CD8-positive, alpha-beta memory T cell (primary cell): ENCODE data around the gene OLFML3. TPM values are rescaled to one million over a fixed set of nuclear protein-coding genes. Genes with fewer than 3 reads are reported as not detected.

ENCODE experiments used
- CTCF ChIA-PET: fragments of 350-600 bp; sonication (Branson Sonifier 250); formaldehyde crosslinking; loops from one replicate; lab custom pipeline; 2021; ENCODE audit warnings: antibody characterized with exemption; lab: Charles Lee
- POLR2A ChIA-PET: fragments of 350-600 bp; sonication (Branson Sonifier 250); formaldehyde crosslinking; loops from one replicate; lab custom pipeline; 2021; ENCODE audit warnings: antibody characterized with exemption; lab: Charles Lee
- DNase-seq, 5 donors: peaks; one replicate each; pipeline versions ENCODE4 v3.0.0 to v3.0.0-alpha.2; 2020 to 2022; ENCODE audit warnings: mixed read lengths in 1 of 5
- H3K27ac ChIP-seq: one replicate; pipeline ENCODE4 v1.7.0; 2013; ENCODE audit warnings: low read depth, mild to moderate bottlenecking, low read length, moderate library complexity
- H3K27me3 ChIP-seq: 2 replicates; pipeline ENCODE4 v1.7.0; 2013; ENCODE audit warnings: low read length, mild to moderate bottlenecking; ENCODE audit not compliant: insufficient read depth, poor library complexity, severe bottlenecking
- H3K36me3 ChIP-seq: 2 replicates; pipeline ENCODE4 v1.7.0; 2013; ENCODE audit warnings: mild to moderate bottlenecking, low read length, moderate library complexity; ENCODE audit not compliant: insufficient read depth
- H3K4me1 ChIP-seq: 2 replicates; pipeline ENCODE4 v1.7.0; 2013; ENCODE audit warnings: mild to moderate bottlenecking, low read length, moderate library complexity; ENCODE audit not compliant: insufficient read depth
- H3K4me3 ChIP-seq: 2 replicates; pipeline ENCODE4 v1.7.0; 2013; ENCODE audit warnings: mild to moderate bottlenecking, low read length
- H3K9me3 ChIP-seq: 2 replicates; pipeline ENCODE4 v1.7.0; 2013; ENCODE audit warnings: mild to moderate bottlenecking, low read length
- H3K27ac Mint-ChIP-seq, 8 donors: one replicate each; pipeline ENCODE4 v1.8.0; 2020 to 2021; ENCODE audit warnings: mixed read lengths in 8 of 8, mild to moderate bottlenecking in 6 of 8, inconsistent platforms in 3 of 8, moderate library complexity in 3 of 8
- H3K27me3 Mint-ChIP-seq, 2 donors: one replicate each; pipeline ENCODE4 v1.8.0; 2020 to 2021; ENCODE audit warnings: mixed read lengths in 2 of 2, mild to moderate bottlenecking in 1 of 2, moderate library complexity in 1 of 2
- H3K36me3 Mint-ChIP-seq, 3 donors: one replicate each; pipeline ENCODE4 v1.8.0; 2020 to 2021; ENCODE audit warnings: mixed read lengths in 3 of 3, inconsistent platforms in 1 of 3, mild to moderate bottlenecking in 1 of 3
- H3K4me1 Mint-ChIP-seq, 3 donors: one replicate each; pipeline ENCODE4 v1.8.0; 2020 to 2021; ENCODE audit warnings: mixed read lengths in 3 of 3, inconsistent platforms in 1 of 3, mild to moderate bottlenecking in 1 of 3
- H3K4me3 Mint-ChIP-seq, 7 donors: one replicate each; pipeline ENCODE4 v1.8.0; 2020 to 2021; ENCODE audit warnings: mixed read lengths in 7 of 7, mild to moderate bottlenecking in 6 of 7, moderate library complexity in 4 of 7, inconsistent platforms in 2 of 7
- H3K9me3 Mint-ChIP-seq, 5 donors: one replicate each; pipeline ENCODE4 v1.8.0; 2020 to 2022; ENCODE audit warnings: mixed read lengths in 5 of 5, mild to moderate bottlenecking in 3 of 5, moderate library complexity in 2 of 5, inconsistent platforms in 1 of 5
- polyA plus RNA-seq: library from polyadenylated mRNA; unstranded; fragments of 300-500 nt; fragmentation: Illumina TruSeq; gene quantifications from one replicate; pipeline ENCODE4 v1.2.3, GENCODE V29; 2021
- total RNA-seq, 2 experiments: library from RNA; stranded (reverse); gene quantifications; one replicate each; pipeline ENCODE4 v1.2.3, GENCODE V29; 2021

OLFML3 gene
- total and polyA plus RNA-seq, 3 experiments from 2014 or later = 0.18 to 0.24 TPM; not detected in 1

DNA sequence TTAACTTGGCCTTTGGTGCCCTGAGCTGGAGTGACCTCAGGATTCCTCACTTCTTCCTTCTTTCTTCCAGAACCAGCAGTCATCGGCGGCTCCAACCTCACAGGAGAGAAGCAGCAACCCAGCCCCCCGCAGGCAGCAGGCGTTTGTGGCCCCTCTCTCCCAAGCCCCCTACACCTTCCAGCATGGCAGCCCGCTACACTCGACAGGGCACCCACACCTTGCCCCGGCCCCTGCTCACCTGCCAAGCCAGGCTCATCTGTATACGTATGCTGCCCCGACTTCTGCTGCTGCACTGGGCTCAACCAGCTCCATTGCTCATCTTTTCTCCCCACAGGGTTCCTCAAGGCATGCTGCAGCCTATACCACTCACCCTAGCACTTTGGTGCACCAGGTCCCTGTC lies 6.3 kb upstream of the OLFML3 start:
- Mint-ChIP-seq H3K27ac (peak overlapping the region in 4 of 8 donors; percentile 6 to 70 (median 31)), H3K4me1 (peaks cover 26 to 59% (median 39%) of the 10 kb centered on the region in 3 donors), H3K36me3 (peaks cover 23 to 82% (median 31%) of the 10 kb centered on the region in 3 donors), H3K27me3 (no peaks in the 10 kb centered on the region), H3K4me3 (no peak overlapping the region), H3K9me3 (no peaks in the 10 kb centered on the region)
- no peak for DNase-seq
- Histone ChIP-seq H3K9me3 (no peaks in the 10 kb centered on the region), H3K36me3 (peaks cover 53% of the 10 kb centered on the region), H3K27ac (no peak overlapping the region), H3K4me3 (no peak overlapping the region), H3K4me1 (no peaks in the 10 kb centered on the region), H3K27me3 (no peaks in the 10 kb centered on the region)
- ChIA-PET POLR2A (no interaction called here), CTCF (no interaction called here)

DNA sequence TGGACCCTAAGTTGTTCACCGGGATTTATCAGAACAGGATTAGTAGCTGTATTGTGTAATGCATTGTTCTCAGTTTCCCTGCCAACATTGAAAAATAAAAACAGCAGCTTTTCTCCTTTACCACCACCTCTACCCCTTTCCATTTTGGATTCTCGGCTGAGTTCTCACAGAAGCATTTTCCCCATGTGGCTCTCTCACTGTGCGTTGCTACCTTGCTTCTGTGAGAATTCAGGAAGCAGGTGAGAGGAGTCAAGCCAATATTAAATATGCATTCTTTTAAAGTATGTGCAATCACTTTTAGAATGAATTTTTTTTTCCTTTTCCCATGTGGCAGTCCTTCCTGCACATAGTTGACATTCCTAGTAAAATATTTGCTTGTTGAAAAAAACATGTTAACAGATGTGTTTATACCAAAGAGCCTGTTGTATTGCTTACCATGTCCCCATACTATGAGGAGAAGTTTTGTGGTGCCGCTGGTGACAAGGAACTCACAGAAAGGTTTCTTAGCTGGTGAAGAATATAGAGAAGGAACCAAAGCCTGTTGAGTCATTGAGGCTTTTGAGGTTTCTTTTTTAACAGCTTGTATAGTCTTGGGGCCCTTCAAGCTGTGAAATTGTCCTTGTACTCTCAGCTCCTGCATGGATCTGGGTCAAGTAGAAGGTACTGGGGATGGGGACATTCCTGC lies 3.9 kb upstream of the OLFML3 start:
- peak overlapping the region; percentile 37 to 95 (median 81) for H3K27ac Mint-ChIP-seq
- peak overlapping the region in 1 of 7 donors; percentile 8 for H3K4me3 Mint-ChIP-seq
- no peak overlapping the region for H3K4me3 ChIP-seq
- ChIA-PET POLR2A (no interaction called here), CTCF (no interaction called here)
- no peaks in the 10 kb centered on the region for H3K9me3 Mint-ChIP-seq
- no peaks in the 10 kb centered on the region for H3K4me1 ChIP-seq
- peaks cover 7 to 59% (median 16%) of the 10 kb centered on the region in 3 donors for H3K36me3 Mint-ChIP-seq
- no peaks in the 10 kb centered on the region for H3K27me3 Mint-ChIP-seq
- no peaks in the 10 kb centered on the region for H3K27me3 ChIP-seq
- no peak for DNase-seq
- peaks cover 34 to 65% (median 49%) of the 10 kb centered on the region in 3 donors for H3K4me1 Mint-ChIP-seq
- H3K27ac ChIP-seq = no peak overlapping the region
- H3K36me3 ChIP-seq = peaks cover 33% of the 10 kb centered on the region
- H3K9me3 ChIP-seq = no peaks in the 10 kb centered on the region

DNA sequence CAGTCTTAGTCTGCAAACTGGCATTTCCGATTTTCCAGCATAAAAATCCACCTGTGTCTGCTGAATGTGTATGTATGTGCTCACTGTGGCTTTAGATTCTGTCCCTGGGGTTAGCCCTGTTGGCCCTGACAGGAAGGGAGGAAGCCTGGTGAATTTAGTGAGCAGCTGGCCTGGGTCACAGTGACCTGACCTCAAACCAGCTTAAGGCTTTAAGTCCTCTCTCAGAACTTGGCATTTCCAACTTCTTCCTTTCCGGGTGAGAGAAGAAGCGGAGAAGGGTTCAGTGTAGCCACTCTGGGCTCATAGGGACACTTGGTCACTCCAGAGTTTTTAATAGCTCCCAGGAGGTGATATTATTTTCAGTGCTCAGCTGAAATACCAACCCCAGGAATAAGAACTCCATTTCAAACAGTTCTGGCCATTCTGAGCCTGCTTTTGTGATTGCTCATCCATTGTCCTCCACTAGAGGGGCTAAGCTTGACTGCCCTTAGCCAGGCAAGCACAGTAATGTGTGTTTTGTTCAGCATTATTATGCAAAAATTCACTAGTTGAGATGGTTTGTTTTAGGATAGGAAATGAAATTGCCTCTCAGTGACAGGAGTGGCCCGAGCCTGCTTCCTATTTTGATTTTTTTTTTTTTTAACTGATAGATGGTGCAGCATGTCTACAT lies 2.5 kb upstream of the OLFML3 start:
- ChIA-PET CTCF (interaction anchor here (1.0 kb wide), 2 partner anchors 44 to 141 kb away, joined by 4 read pairs; no protein-coding TSS in a partner anchor), POLR2A (no interaction called here)
- Histone ChIP-seq H3K36me3 (peaks cover 21% of the 10 kb centered on the region), H3K27ac (no peak overlapping the region), H3K4me3 (no peak overlapping the region), H3K9me3 (no peaks in the 10 kb centered on the region), H3K27me3 (no peaks in the 10 kb centered on the region), H3K4me1 (no peaks in the 10 kb centered on the region)
- Mint-ChIP-seq H3K27ac (peak overlapping the region; percentile 29 to 94 (median 61)), H3K4me3 (no peak overlapping the region), H3K27me3 (no peaks in the 10 kb centered on the region), H3K36me3 (peaks cover 3 to 46% (median 16%) of the 10 kb centered on the region in 3 donors), H3K9me3 (no peaks in the 10 kb centered on the region), H3K4me1 (peaks cover 34 to 60% (median 49%) of the 10 kb centered on the region in 3 donors)
- no peak for DNase-seq

DNA sequence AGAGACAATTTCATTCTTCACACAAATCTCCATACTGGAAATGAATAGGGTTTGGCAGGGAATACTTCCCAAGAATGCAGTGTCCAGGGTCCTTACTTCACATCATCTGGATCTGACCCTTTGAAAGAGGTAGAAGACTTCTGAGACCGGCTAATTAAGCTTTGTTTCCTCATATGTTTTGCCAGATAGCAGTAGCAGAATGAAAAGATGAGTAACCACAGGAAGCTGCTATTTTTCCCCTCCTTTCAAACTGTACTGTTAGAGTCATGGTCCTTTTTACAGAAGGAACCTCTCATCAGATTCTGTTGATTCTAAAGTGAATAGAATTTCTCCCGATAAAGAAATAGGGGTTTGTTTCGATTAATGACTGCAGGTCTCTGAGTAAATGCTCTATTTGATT lies 1.4 kb upstream of the OLFML3 start:
- Histone ChIP-seq H3K36me3 (peaks cover 10% of the 10 kb centered on the region), H3K27me3 (no peaks in the 10 kb centered on the region), H3K27ac (no peak overlapping the region), H3K4me1 (no peaks in the 10 kb centered on the region), H3K4me3 (no peak overlapping the region), H3K9me3 (no peaks in the 10 kb centered on the region)
- H3K9me3 Mint-ChIP-seq = no peaks in the 10 kb centered on the region
- no peak overlapping the region for H3K4me3 Mint-ChIP-seq
- peaks cover 0 to 1% of the 10 kb centered on the region in 2 donors for H3K27me3 Mint-ChIP-seq
- peak overlapping the region in 3 of 8 donors; percentile 21 to 58 (median 36) for H3K27ac Mint-ChIP-seq
- POLR2A ChIA-PET = interaction anchor here (1.5 kb wide), 1 partner anchor 47 kb away, joined by 6 read pairs; no protein-coding TSS in a partner anchor
- CTCF ChIA-PET = interaction anchor here (1.0 kb wide), 1 partner anchor 369 kb away, joined by 3 read pairs; no protein-coding TSS in a partner anchor
- peaks cover 34 to 53% (median 43%) of the 10 kb centered on the region in 3 donors for H3K4me1 Mint-ChIP-seq
- H3K36me3 Mint-ChIP-seq = peaks cover 3 to 34% (median 10%) of the 10 kb centered on the region in 3 donors
- DNase-seq = no peak

DNA sequence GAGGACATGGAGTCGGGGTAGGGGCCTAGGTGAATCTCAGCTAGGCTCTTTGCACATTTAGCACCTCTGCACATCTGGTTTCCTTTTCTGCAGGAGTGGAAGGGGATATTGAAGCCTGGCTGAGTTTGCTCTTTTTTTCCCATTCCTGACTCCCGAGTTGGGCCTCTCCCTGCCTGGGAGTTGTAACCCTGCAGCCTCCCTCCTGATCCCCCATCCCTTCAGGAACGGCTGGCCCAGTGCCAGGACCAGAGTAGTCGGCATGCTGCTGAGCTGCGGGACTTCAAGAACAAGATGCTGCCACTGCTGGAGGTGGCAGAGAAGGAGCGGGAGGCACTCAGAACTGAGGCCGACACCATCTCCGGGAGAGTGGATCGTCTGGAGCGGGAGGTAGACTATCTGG lies 836 bp downstream of the OLFML3 start:
- ChIA-PET CTCF (interaction anchor here (1.0 kb wide), 1 partner anchor 303 kb away, joined by 3 read pairs; no protein-coding TSS in a partner anchor), POLR2A (no interaction called here)
- H3K9me3 Mint-ChIP-seq = no peaks in the 10 kb centered on the region
- no peak overlapping the region for H3K4me3 Mint-ChIP-seq
- H3K4me1 Mint-ChIP-seq = peaks cover 26 to 37% (median 34%) of the 10 kb centered on the region in 3 donors
- Histone ChIP-seq H3K4me3 (no peak overlapping the region), H3K27ac (no peak overlapping the region), H3K4me1 (no peaks in the 10 kb centered on the region), H3K36me3 (no peaks in the 10 kb centered on the region), H3K9me3 (no peaks in the 10 kb centered on the region), H3K27me3 (no peaks in the 10 kb centered on the region)
- peak overlapping the region in 1 of 8 donors; percentile 62 for H3K27ac Mint-ChIP-seq
- no peak for DNase-seq
- peaks cover 0 to 1% of the 10 kb centered on the region in 2 donors for H3K27me3 Mint-ChIP-seq
- H3K36me3 Mint-ChIP-seq = peaks cover under 1 to 14% (median 4%) of the 10 kb centered on the region in 3 donors

DNA sequence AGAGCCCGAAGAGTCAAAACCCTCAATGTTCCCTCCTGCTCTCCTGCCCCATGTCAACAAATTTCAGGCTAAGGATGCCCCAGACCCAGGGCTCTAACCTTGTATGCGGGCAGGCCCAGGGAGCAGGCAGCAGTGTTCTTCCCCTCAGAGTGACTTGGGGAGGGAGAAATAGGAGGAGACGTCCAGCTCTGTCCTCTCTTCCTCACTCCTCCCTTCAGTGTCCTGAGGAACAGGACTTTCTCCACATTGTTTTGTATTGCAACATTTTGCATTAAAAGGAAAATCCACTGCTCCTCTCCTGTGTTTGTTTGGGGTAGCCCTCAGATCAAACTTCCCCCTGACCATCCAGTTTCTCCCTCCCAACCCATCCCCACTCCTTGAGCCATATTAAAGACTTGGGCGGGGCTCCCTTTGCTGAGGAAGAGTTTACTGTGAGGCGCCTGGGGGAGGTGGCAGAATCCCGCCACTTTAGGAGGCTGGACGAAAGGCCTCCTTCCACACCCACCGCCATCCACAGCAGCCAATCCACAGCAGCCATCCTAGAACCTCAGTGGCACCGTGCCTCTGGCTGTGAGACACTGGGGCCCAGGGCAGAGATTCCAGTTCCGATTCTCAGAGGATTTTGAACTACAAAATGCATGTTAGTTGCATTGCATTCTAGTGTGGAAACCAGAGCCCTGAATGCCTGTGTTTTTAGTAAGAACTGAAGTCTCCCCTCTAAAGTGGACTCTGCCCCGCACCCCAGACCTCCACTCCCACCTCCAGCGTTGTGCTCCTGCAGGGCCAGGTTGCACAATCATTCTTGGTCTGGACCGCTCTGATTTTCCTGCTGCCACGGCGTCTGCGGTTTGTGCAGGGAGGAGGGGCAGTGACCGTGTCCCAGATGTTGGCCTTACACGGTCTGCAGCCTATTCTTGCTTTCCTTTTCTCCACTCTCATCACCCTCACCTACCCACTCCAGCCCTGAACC lies 3.0 kb downstream of the OLFML3 start:
- Mint-ChIP-seq H3K27me3 (peaks cover 0 to 5% of the 10 kb centered on the region in 2 donors), H3K36me3 (peaks cover 3 to 5% (median 4%) of the 10 kb centered on the region in 3 donors), H3K4me3 (no peak overlapping the region), H3K27ac (peak overlapping the region in 2 of 8 donors; percentile 59 to 95), H3K4me1 (peaks cover 8 to 17% (median 14%) of the 10 kb centered on the region in 3 donors), H3K9me3 (no peaks in the 10 kb centered on the region)
- no peaks in the 10 kb centered on the region for H3K36me3 ChIP-seq
- H3K27ac ChIP-seq = no peak overlapping the region
- H3K4me3 ChIP-seq = no peak overlapping the region
- no peaks in the 10 kb centered on the region for H3K4me1 ChIP-seq
- no peaks in the 10 kb centered on the region for H3K9me3 ChIP-seq
- ChIA-PET CTCF (no interaction called here), POLR2A (no interaction called here)
- no peak for DNase-seq
- no peaks in the 10 kb centered on the region for H3K27me3 ChIP-seq

DNA sequence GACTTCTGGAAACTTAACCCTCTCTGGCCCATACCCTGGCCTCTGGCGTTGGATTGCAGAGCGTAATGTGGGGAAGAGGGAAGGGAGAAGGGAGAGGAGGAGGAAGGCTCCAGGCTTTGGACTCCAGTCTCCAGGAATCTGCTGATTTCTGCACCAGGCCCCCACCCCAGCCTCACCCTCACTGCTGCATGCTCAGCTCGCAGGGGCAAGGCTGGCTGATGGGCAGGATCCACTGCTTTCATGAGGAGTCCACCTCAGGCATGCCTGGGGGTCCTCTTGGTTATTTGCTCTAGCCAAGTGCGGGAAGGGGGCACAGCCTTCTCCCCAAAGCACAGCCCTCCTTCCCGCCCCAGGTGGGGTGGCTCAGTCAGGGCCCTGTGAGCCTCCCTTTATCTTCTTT lies 3.7 kb downstream of the OLFML3 start:
- H3K4me1 ChIP-seq = no peaks in the 10 kb centered on the region
- Mint-ChIP-seq H3K4me3 (no peak overlapping the region), H3K9me3 (no peaks in the 10 kb centered on the region), H3K27me3 (peaks cover 0 to 5% of the 10 kb centered on the region in 2 donors), H3K36me3 (peaks cover 0 to 8% (median 5%) of the 10 kb centered on the region in 3 donors), H3K27ac (peak overlapping the region in 2 of 8 donors; percentile 59 to 95), H3K4me1 (peaks cover 8 to 11% (median 9%) of the 10 kb centered on the region in 3 donors)
- DNase-seq = no peak
- H3K27ac ChIP-seq = no peak overlapping the region
- no peaks in the 10 kb centered on the region for H3K36me3 ChIP-seq
- no peak overlapping the region for H3K4me3 ChIP-seq
- ChIA-PET CTCF (no interaction called here), POLR2A (no interaction called here)
- H3K9me3 ChIP-seq = no peaks in the 10 kb centered on the region
- no peaks in the 10 kb centered on the region for H3K27me3 ChIP-seq
